ENCODE measurements around the gene MIR17HG.
"Not testable (repeated sequence)": the region's sequence is repeated elsewhere in the genome, so short reads cannot be mapped to it uniquely, and the experiment has no call there.

The MIR17HG gene

GRCh38 chr13:91347996-91348905 is 764 bp downstream of the MIR17HG start:
- no peak for DNase-seq

DNA sequence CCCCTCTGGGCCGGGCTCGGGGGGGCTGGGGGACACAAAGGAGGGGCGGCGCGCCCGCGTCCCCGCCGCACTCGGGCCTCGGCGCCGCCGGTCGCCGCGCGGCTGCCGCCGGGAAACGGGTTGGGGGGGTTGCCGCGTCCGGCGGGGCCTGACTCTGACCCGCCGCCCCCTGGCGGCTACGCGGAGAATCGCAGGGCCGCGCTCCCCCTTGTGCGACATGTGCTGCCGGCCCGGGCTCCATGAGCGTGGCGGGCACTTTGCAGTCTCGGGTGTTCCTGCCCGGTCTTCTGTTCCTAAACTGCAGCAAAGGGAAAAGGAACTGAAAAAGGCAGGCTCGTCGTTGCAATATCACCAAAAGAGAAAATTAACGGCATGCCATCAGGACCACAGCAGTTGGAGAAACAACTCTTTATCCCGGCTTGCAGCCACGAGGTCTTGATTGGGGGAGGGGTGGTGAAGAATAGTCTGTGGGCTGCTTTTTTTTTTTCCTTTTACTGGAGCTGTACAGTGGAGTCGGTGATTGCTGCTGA is 1.5 kb downstream of the MIR17HG start:
- peak; percentile 17 for DNase-seq

- no peak for DNase-seq
These were observed 2.8 kb downstream of the MIR17HG start for GRCh38 chr13:91349992-91350911.

DNA sequence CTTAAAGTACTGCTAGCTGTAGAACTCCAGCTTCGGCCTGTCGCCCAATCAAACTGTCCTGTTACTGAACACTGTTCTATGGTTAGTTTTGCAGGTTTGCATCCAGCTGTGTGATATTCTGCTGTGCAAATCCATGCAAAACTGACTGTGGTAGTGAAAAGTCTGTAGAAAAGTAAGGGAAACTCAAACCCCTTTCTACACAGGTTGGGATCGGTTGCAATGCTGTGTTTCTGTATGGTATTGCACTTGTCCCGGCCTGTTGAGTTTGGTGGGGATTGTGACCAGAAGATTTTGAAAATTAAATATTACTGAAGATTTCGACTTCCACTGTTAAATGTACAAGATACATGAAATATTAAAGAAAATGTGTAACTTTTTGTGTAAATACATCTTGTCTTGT is 3.6 kb downstream of the MIR17HG start:
- DNase-seq: no peak

GRCh38 chr13:91351980-91352379 is 4.5 kb downstream of the MIR17HG start:
- no peak for DNase-seq

DNA sequence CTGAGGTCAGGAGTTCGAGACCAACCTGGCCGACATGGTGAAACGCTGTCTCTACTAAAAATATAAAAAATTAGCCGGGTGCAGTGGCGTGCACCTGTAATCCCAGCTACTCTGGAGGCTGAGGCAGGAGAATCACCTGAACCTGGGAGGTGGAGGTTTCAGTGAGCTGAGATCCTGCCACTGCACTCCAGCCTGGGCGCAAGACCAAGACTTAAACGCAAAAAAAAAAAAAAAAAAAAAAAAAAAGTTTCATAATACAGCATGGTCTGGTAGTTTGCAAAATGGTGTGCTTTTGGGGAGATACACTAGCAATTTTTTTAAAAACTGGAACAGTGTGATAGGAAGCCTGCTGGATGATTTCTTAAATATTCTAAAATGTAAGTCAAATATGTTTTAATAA is 5.4 kb downstream of the MIR17HG start:
- not testable (repeated sequence) for DNase-seq

DNA sequence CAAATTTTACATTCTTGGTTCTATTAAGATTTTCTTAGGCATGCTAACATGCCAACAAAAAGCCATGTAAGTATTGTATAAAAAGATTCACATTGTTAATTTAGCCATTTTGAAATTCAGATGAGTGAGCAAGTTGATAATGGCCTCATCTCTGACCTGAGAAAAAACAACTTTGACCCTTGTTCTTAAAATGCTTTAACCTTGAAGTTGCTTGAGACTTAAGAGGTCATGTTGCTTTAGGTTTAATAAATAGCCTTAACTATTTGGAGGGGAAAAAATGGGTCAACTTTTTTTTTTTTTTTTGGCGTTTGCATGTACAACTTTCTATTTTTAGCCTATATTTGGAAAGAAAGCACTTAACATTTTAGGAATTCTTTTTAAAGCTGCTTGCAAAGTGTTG is 6.0 kb downstream of the MIR17HG start:
- DNase-seq: no peak

DNA sequence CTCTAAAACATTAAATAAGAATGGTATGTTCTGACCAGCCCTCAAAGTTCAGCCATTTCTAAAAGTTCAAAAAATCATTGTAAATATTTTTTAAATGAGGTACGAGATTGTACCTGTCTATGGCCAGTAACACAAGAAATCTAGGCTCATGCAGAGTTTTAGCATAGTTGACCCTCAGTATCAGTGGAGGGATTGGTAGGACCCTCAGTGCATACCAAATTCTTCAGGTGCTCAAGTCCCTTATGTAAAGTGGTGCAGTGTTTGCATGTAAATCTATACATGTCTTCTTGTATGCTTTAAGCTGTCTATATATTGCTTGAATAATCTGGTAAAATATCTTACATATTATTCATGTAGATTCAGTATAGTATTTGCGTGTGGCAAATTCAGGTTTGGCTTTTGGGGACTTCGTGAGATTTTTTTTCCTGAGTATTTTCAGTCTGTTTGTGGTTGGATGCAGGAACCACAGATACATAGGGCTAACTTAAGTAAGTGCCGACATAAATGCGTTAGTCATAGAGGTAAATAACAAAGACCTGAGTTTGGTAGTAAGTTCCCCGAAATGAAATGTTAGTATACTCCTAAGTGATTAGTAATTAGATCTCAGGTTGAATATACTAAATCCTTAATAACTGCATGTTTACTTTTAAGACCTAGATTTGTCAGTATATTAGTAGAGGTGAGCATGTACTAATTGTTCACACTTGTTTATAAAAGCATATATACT is 7.8 kb downstream of the MIR17HG start:
- no peak for DNase-seq

- no peak for DNase-seq
These were observed 8.6 kb downstream of the MIR17HG start for GRCh38 chr13:91355826-91356710.

DNA sequence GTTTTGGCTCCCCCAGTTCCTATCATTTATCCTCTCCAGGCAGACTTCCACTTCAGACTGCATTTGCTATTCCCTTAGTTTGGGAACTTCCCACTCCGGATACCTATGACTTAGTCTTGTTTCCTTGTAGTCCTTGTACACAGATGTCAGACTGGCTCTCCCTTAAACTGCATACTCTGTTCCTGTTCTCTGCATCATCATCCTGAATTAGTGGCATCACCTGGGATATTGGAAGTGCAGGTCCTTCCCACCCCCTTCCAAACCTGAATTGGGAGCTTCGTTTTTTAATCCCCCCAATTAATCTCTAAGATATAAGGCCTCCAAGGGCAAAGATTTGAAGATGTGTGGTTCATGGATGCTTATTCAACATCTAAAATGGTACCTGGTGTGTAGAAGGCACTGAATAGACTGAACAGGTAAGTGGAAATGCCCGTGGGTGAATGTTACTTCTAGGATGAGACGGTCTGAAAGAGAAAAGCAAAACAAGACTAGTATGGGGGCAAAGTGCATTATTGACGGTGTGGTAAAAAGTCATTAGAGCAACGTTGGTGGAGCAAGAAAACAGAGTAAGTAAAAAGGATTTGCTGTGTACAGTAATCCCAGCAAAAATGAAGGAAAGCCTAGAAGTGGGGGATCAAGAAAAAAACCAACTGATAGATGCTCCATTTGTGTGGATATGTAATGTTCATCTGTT is 9.6 kb downstream of the MIR17HG start:
- DNase-seq: no peak

DNA sequence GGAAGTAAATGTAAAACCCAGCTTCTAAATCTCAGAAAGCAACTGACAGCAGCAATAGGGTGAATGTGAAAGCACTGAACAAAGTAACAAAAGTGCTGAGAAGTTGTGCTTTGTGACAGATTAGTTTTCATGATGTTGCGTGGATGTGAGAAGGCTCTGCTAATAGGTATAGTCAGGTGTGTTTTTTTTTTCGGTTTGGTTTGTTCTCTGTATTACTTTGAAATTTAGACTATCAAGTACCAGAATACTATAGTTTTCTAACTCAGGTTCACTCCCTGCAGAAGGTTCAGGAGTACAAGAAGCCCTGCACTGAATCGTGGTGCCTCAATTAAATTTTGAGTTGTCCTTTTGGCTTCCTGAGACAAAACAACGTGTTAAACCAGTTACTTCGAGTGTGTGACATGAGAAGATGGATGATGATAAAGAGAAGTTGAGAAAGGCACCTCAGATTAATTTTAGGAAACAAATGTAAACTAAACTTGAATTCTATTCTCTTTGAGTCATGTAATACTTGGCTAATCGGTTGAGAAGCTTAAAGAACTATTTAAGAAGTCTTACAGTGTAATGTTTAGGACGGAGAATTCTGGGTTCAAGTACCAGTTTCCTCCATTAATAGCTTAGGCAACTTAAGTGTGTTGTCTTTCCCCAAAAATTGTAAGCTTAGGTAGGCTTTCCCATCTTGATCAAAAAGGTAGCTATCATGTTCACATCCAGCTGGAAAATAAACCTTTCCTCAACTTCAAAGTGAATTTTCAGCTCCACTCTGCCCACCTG is 10.3 kb downstream of the MIR17HG start:
- no peak for DNase-seq

- no peak for DNase-seq
These were observed 10.9 kb downstream of the MIR17HG start for GRCh38 chr13:91358387-91358782.

GRCh38 chr13:91359111-91359510 is 11.6 kb downstream of the MIR17HG start:
- no peak for DNase-seq

GRCh38 chr13:91359631-91360030 is 12.1 kb downstream of the MIR17HG start:
- DNase-seq: no peak

DNA sequence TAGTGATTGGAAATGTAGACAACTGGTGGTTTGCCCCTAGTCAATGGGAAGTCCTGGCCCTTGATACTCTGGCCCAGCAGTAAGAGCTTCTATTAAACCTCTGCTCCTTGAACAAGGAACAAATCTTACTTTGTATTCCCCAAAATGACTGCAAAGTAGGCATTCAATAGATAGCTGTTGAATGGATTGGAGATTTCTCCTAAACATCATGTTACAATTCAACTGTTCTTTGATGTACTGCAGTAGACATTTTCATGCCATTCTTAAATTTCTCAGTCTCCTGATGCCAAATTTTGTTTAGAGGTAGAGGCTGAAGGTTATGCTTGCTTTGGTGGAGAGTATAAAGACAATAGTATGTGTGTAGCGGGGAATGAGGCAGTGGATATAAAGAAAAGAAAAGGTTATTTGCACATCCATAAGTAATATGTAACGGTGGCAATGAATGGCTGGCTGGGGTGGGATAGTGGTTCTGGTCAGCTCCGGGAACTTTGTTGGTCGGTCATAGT is 12.8 kb downstream of the MIR17HG start:
- no peak for DNase-seq

DNA sequence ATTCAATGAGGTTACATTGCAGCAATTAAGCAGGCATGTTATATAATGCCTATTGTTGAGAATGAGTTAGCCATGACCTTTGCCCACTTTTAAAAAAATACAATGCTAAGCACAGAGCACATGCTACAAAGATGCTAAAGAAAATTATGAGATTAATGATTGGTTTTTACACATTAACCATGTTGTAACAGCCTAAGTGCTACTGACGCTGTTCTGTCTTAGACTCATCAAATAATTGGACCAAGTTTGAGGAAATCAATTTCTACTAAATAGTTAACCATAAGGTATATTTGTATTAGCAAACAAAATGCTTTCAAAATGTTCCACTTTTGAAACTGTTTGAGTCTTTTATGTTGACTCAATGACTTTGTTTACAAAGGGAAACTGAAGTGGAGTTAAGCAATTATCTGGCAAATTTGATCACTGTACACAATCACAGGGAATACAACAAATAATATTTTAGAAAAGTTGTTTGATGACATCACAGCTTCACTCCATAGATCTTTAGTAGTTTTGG is 14.3 kb downstream of the MIR17HG start:
- DNase-seq: no peak

- no peak for DNase-seq
These were observed 15.4 kb downstream of the MIR17HG start for GRCh38 chr13:91362908-91363307.

DNA sequence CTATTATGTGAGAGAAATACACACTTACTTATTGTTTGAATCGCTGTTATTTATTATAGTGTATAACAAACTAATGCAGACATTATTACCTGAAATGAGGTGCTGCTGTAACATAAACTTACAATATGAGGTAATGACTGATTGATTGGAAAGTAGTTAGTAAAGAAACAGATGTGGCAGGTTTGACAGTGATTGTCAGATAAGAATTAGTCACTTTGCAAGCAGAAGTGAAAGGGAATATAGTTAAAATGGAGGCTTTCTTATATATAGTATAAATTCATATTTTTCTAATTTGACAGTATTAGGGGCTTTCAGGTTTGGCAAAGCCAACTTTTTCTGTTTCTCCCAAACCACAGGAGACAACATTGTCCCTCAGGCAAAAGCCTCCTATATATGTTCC is 20.6 kb downstream of the MIR17HG start:
- DNase-seq: no peak

GRCh38 chr13:91368676-91369440 is 21.4 kb downstream of the MIR17HG start:
- DNase-seq: no peak
